ENCODE results near the gene EN1.

The EN1 gene

DNA sequence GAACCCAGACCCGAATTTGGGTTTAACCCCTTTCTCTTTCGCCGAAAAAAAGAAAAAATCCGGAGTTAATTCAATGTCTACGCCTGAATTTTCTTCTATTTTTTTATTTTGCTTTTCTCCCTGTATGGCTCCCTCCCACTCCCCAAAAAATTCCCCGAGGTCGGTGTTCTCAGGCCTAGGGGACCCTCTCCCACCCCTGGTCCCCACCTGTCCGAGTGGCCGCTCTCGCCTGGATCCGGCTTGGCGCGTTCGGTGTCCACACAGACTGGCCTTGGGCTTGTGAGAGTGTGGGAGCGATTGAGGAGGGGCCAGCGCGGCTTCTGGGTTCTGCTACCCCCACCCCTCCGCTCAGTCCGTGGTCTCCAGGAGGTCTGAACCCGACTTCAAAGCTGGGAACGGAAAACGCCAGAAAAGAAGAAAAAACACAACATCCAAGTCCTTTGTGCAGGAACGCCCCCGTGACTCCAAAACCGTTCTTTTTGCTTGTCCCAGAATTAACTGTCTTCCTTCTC, 5.7 kb upstream of the EN1 start:
- Histone ChIP-seq H3K36me3 (no peaks in the 10 kb centered on the region), H3K27ac (no peak overlapping the region), H3K9me3 (no peaks in the 10 kb centered on the region), H3K4me3 (no peak overlapping the region), H3K4me1 (peaks cover 0 to 56% (median 33%) of the 10 kb centered on the region in 4 donors), H3K27me3 (peaks cover 0 to 100% of the 10 kb centered on the region in 2 donors)
- DNase-seq: peak in 1 of 2 donors; percentile 54
- TF ChIP-seq CTCF (IDR thresholded peaks at IDR 0.05): no peak
- intact Hi-C loops (cut with DNase I; ENCODE audit: low total_unique reads): loop anchor here (10.0 kb wide), 1 partner anchor 648 kb away; no protein-coding TSS in a partner anchor

GRCh38 chr2:118852605-118853128, 5.2 kb upstream of the EN1 start:
- DNase-seq: peak in 1 of 2 donors; percentile 57
- TF ChIP-seq CTCF (IDR thresholded peaks at IDR 0.05): no peak
- H3K9me3 ChIP-seq: no peaks in the 10 kb centered on the region
- intact Hi-C loops (cut with DNase I; ENCODE audit: low total_unique reads): loop anchor here (10.0 kb wide), 1 partner anchor 648 kb away; no protein-coding TSS in a partner anchor
- no peak overlapping the region for H3K27ac ChIP-seq
- H3K4me1 ChIP-seq: peaks cover 0 to 58% (median 35%) of the 10 kb centered on the region in 4 donors
- no peaks in the 10 kb centered on the region for H3K36me3 ChIP-seq
- no peak overlapping the region for H3K4me3 ChIP-seq
- peaks cover 0 to 100% of the 10 kb centered on the region in 2 donors for H3K27me3 ChIP-seq

DNA sequence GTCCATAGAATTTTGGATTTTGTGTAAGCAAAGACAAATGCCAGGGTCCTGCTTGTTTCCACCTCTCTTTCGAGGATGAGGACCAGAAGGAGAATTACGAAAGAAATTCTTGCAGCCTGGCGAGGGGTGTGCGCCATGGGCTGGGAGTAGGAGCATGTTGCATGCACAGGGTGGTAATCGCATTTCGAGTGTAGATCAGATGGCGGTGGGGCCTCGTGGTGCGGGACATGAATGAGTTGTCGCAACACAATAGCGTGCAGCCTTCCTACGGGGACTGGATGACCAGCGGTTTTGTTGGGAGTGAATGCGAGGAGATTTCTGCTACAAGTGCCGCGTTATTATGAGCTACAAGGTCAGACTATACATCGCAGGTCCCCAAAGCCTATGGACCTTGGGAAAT, 4.2 kb upstream of the EN1 start:
- Histone ChIP-seq H3K9me3 (no peaks in the 10 kb centered on the region), H3K4me3 (no peak overlapping the region), H3K27me3 (peaks cover 0 to 100% of the 10 kb centered on the region in 2 donors), H3K4me1 (peaks cover 0 to 58% (median 34%) of the 10 kb centered on the region in 4 donors), H3K27ac (no peak overlapping the region), H3K36me3 (no peaks in the 10 kb centered on the region)
- intact Hi-C loops (cut with DNase I; ENCODE audit: low total_unique reads): loop anchor here (10.0 kb wide), 1 partner anchor 647 kb away; no protein-coding TSS in a partner anchor
- no peak for DNase-seq
- no peak for TF ChIP-seq CTCF (IDR thresholded peaks at IDR 0.05)

GRCh38 chr2:118850901-118851415, 3.5 kb upstream of the EN1 start:
- no peak for TF ChIP-seq CTCF (IDR thresholded peaks at IDR 0.05)
- no peaks in the 10 kb centered on the region for H3K9me3 ChIP-seq
- peaks cover 0 to 100% of the 10 kb centered on the region in 2 donors for H3K27me3 ChIP-seq
- DNase-seq: no peak
- no peak overlapping the region for H3K27ac ChIP-seq
- no peak overlapping the region for H3K4me3 ChIP-seq
- H3K4me1 ChIP-seq: peaks cover 0 to 58% (median 37%) of the 10 kb centered on the region in 4 donors
- intact Hi-C loops (cut with DNase I; ENCODE audit: low total_unique reads): loop anchor here (10.0 kb wide), 1 partner anchor 646 kb away; no protein-coding TSS in a partner anchor
- no peaks in the 10 kb centered on the region for H3K36me3 ChIP-seq

- no peak for TF ChIP-seq CTCF (IDR thresholded peaks at IDR 0.05)
- Histone ChIP-seq H3K27ac (no peak overlapping the region), H3K27me3 (peaks cover 0 to 100% of the 10 kb centered on the region in 2 donors), H3K4me3 (no peak overlapping the region), H3K4me1 (peaks cover 0 to 58% (median 36%) of the 10 kb centered on the region in 4 donors), H3K36me3 (no peaks in the 10 kb centered on the region), H3K9me3 (no peaks in the 10 kb centered on the region)
- intact Hi-C loops (cut with DNase I; ENCODE audit: low total_unique reads): loop anchor here (10.0 kb wide), 1 partner anchor 646 kb away; no protein-coding TSS in a partner anchor
- no peak for DNase-seq
These were observed 2.9 kb upstream of the EN1 start for GRCh38 chr2:118850168-118850900.
